ENCODE results near the gene ELF4.

ELF4 gene

GRCh38 chrX:130083107-130083490, 27.2 kb downstream of the ELF4 start:
- no peak for DNase-seq

- peak; percentile 86 for DNase-seq
Observed at GRCh38 chrX:130082244-130083106, 27.8 kb downstream of the ELF4 start.

GRCh38 chrX:130081421-130082045, 28.8 kb downstream of the ELF4 start:
- DNase-seq, result no peak

- no peak for DNase-seq
Observed at GRCh38 chrX:130080791-130081367, 29.4 kb downstream of the ELF4 start.

- peak; percentile 68 for DNase-seq
Observed at GRCh38 chrX:130079824-130080406, 30.4 kb downstream of the ELF4 start.

- DNase-seq, result no peak
Observed at GRCh38 chrX:130075777-130076176, 34.5 kb downstream of the ELF4 start.

GRCh38 chrX:130072345-130072740, 38.0 kb downstream of the ELF4 start:
- no peak for DNase-seq

GRCh38 chrX:130071611-130072344, 38.5 kb downstream of the ELF4 start:
- DNase-seq, result no peak

GRCh38 chrX:130066975-130067615, 43.2 kb downstream of the ELF4 start:
- no peak for DNase-seq

GRCh38 chrX:130060122-130061069, 49.9 kb downstream of the ELF4 start:
- peak; percentile 83 for DNase-seq

GRCh38 chrX:130058652-130059051, 51.6 kb downstream of the ELF4 start:
- DNase-seq, result no peak

- DNase-seq, result no peak
Observed at GRCh38 chrX:130057209-130057608, 53.1 kb downstream of the ELF4 start.

- no peak for DNase-seq
Observed at GRCh38 chrX:130055899-130056298, 54.4 kb downstream of the ELF4 start.

GRCh38 chrX:130055103-130055502, 55.2 kb downstream of the ELF4 start:
- no peak for DNase-seq

- no peak for DNase-seq
Observed at GRCh38 chrX:130053236-130053635, 57.1 kb downstream of the ELF4 start.

GRCh38 chrX:130051176-130051845, 59.0 kb downstream of the ELF4 start:
- DNase-seq, result no peak

GRCh38 chrX:130049821-130050220, 60.5 kb downstream of the ELF4 start:
- no peak for DNase-seq

- DNase-seq, result no peak
Observed at GRCh38 chrX:130048686-130049222, 61.5 kb downstream of the ELF4 start.

GRCh38 chrX:130047416-130047815, 62.9 kb downstream of the ELF4 start:
- no peak for DNase-seq

GRCh38 chrX:130039847-130040246, 70.5 kb downstream of the ELF4 start:
- DNase-seq, result no peak
